ENCODE data around the gene HEG1.

- TF ChIP-seq POLR2A (IDR thresholded peaks at IDR 0.05), result no peak
- TF ChIP-seq CTCF (IDR thresholded peaks at IDR 0.05 in 4 of 5, conservative IDR thresholded peaks at IDR 0.05 in 1 of 5), result no peak
Observed at GRCh38 chr3:125053304-125053699, 2.5 kb downstream of the HEG1 start.

All from gastrocnemius medialis (tissue), 4 donors.